HEK293 (cell line): ENCODE results near the gene RTP3.

Source experiments
- CTCF ChIA-PET: fragments of 350-600 bp; formaldehyde crosslinking; extraction: SDS; loops from one replicate; lab custom pipeline; 2021; ENCODE audit warnings: antibody characterized with exemption; lab: Yijun Ruan, JAX
- POLR2A ChIA-PET: fragments of 300-600 bp; formaldehyde crosslinking; extraction: SDS; loops from one replicate; lab custom pipeline; 2020; ENCODE audit warnings: antibody characterized with exemption, inconsistent platforms; lab: Yijun Ruan, JAX
- H3K27ac ChIP-seq: fragments of 200-500 bp; sonication (Bioruptor generic); 2 replicates; pipeline ENCODE4 v1.5.1; 2014; ENCODE audit warnings: low read depth, low read length, control low read depth, inconsistent platforms; ENCODE audit errors: extremely low read depth
- H3K36me3 ChIP-seq, 2 experiments: fragments of 200-500 bp in 1 of 2; sonication (Bioruptor generic) in 1 of 2; 1 replicate in 1 of 2; 2 replicates in 1 of 2; pipeline ENCODE4 v1.5.1; 2014 to 2017; ENCODE audit warnings: inconsistent platforms in 2 of 2, low read length in 2 of 2; ENCODE audit not compliant: control insufficient read depth in 2 of 2, insufficient read depth in 1 of 2
- H3K4me1 ChIP-seq: fragments of 200-500 bp; sonication (Bioruptor generic); 2 replicates; pipeline ENCODE4 v1.5.1; 2014; ENCODE audit warnings: mild to moderate bottlenecking, low read length, inconsistent platforms; ENCODE audit not compliant: control insufficient read depth, insufficient read depth
- H3K4me3 ChIP-seq: 2 replicates; pipeline ENCODE4 v1.5.1; 2011; ENCODE audit warnings: low read depth, mild to moderate bottlenecking, control low read depth, low read length, moderate library complexity
- H3K9me3 ChIP-seq: fragments of 200-500 bp; sonication (Bioruptor generic); 2 replicates; pipeline ENCODE4 v1.5.1; 2014; ENCODE audit warnings: low read depth, low read length, inconsistent platforms; ENCODE audit not compliant: control insufficient read depth, insufficient read depth
- KLF1 ChIP-seq: fragments of 450-650 bp; formaldehyde crosslinking; IDR thresholded peaks from 2 replicates; pipeline ENCODE4 v1.5.1; 2016; ENCODE audit warnings: missing biosample characterization, missing genetic modification characterization
- KLF8 ChIP-seq: fragments of 450-650 bp; formaldehyde crosslinking; IDR thresholded peaks from 2 replicates; pipeline ENCODE4 v1.5.1; 2016; ENCODE audit warnings: missing biosample characterization, missing genetic modification characterization
- KLF9 ChIP-seq: fragments of 450-650 bp; formaldehyde crosslinking; IDR thresholded peaks from 2 replicates; pipeline ENCODE4 v1.5.1; 2016; ENCODE audit warnings: missing biosample characterization, missing genetic modification characterization, low read depth
- SETDB1 ChIP-seq: IDR thresholded peaks from one replicate; pipeline ENCODE4 v1.6.1; 2017; ENCODE audit warnings: mild to moderate bottlenecking, low read length, moderate library complexity, mixed read lengths; ENCODE audit not compliant: insufficient read length
- ZBTB17 ChIP-seq: fragments of 450-650 bp; formaldehyde crosslinking; IDR thresholded peaks from 2 replicates; pipeline ENCODE4 v1.5.1; 2016; ENCODE audit warnings: missing biosample characterization, missing genetic modification characterization
- ZBTB48 ChIP-seq: fragments of 450-650 bp; formaldehyde crosslinking; IDR thresholded peaks from 2 replicates; pipeline ENCODE4 v1.5.1; 2016; ENCODE audit warnings: missing biosample characterization, missing genetic modification characterization
- ZFP69B ChIP-seq: fragments of 450-650 bp; formaldehyde crosslinking; IDR thresholded peaks from 2 replicates; pipeline ENCODE4 v1.5.1; 2016; ENCODE audit warnings: missing biosample characterization, missing genetic modification characterization
- ZNF112 ChIP-seq: fragments of 450-650 bp; formaldehyde crosslinking; IDR thresholded peaks from 2 replicates; pipeline ENCODE4 v1.5.0; 2017; ENCODE audit warnings: missing biosample characterization, missing genetic modification characterization
- ZNF146 ChIP-seq: fragments of 450-650 bp; formaldehyde crosslinking; IDR thresholded peaks from 2 replicates; pipeline ENCODE4 v1.5.1; 2016; ENCODE audit warnings: missing biosample characterization, missing genetic modification characterization
- ZNF175 ChIP-seq: fragments of 450-650 bp; formaldehyde crosslinking; IDR thresholded peaks from 2 replicates; pipeline ENCODE4 v1.5.1; 2016; ENCODE audit warnings: missing biosample characterization, missing genetic modification characterization
- ZNF292 ChIP-seq: fragments of 450-650 bp; formaldehyde crosslinking; IDR thresholded peaks from 2 replicates; pipeline ENCODE4 v1.5.1; 2016; ENCODE audit warnings: low read depth, missing biosample characterization, missing genetic modification characterization, borderline replicate concordance
- ZNF366 ChIP-seq: fragments of 450-650 bp; formaldehyde crosslinking; conservative IDR thresholded peaks from 2 replicates; pipeline ENCODE4 v1.5.1; 2016; ENCODE audit warnings: missing biosample characterization, missing genetic modification characterization
- ZNF394 ChIP-seq: fragments of 450-650 bp; formaldehyde crosslinking; IDR thresholded peaks from 2 replicates; pipeline ENCODE4 v1.5.1; 2016; ENCODE audit warnings: missing biosample characterization, missing genetic modification characterization, mild to moderate bottlenecking, moderate library complexity, borderline replicate concordance
- ZNF473 ChIP-seq: fragments of 450-650 bp; formaldehyde crosslinking; IDR thresholded peaks from 2 replicates; pipeline ENCODE4 v1.5.1; 2017; ENCODE audit warnings: missing biosample characterization, missing genetic modification characterization
- ZNF510 ChIP-seq: fragments of 450-650 bp; formaldehyde crosslinking; IDR thresholded peaks from 2 replicates; pipeline ENCODE4 v1.5.1; 2018; ENCODE audit warnings: mild to moderate bottlenecking, missing genetic modification characterization, missing biosample characterization; ENCODE audit not compliant: insufficient replicate concordance
- ZNF530 ChIP-seq: fragments of 450-650 bp; formaldehyde crosslinking; IDR thresholded peaks from 2 replicates; pipeline ENCODE4 v1.5.1; 2016; ENCODE audit warnings: low read depth, missing biosample characterization, missing genetic modification characterization
- ZNF555 ChIP-seq: fragments of 450-650 bp; formaldehyde crosslinking; conservative IDR thresholded peaks from 2 replicates; pipeline ENCODE4 v1.5.1; 2017; ENCODE audit warnings: missing biosample characterization, mild to moderate bottlenecking, missing genetic modification characterization, inconsistent platforms
- ZNF558 ChIP-seq: fragments of 450-650 bp; formaldehyde crosslinking; IDR thresholded peaks from 2 replicates; pipeline ENCODE4 v1.5.1; 2016; ENCODE audit warnings: missing biosample characterization, missing genetic modification characterization
- ZNF560 ChIP-seq: fragments of 450-650 bp; formaldehyde crosslinking; IDR thresholded peaks from 2 replicates; pipeline ENCODE4 v1.5.1; 2017; ENCODE audit warnings: missing biosample characterization, missing genetic modification characterization, borderline replicate concordance
- ZNF660 ChIP-seq: fragments of 450-650 bp; IDR thresholded peaks from 2 replicates; pipeline ENCODE4 v1.5.1; 2018; ENCODE audit warnings: missing biosample characterization, mild to moderate bottlenecking, missing genetic modification characterization
- ZNF664 ChIP-seq: fragments of 450-650 bp; formaldehyde crosslinking; IDR thresholded peaks from 2 replicates; pipeline ENCODE4 v1.5.1; 2016; ENCODE audit warnings: missing biosample characterization, missing genetic modification characterization
- ZNF670 ChIP-seq: fragments of 450-650 bp; formaldehyde crosslinking; IDR thresholded peaks from 2 replicates; pipeline ENCODE4 v1.5.1; 2016; ENCODE audit warnings: missing biosample characterization, missing genetic modification characterization, low read depth
- ZNF768 ChIP-seq: fragments of 450-650 bp; formaldehyde crosslinking; IDR thresholded peaks from 2 replicates; pipeline ENCODE4 v1.5.1; 2018; ENCODE audit warnings: missing biosample characterization, mild to moderate bottlenecking, missing genetic modification characterization
- ZSCAN23 ChIP-seq: fragments of 450-650 bp; formaldehyde crosslinking; IDR thresholded peaks from 2 replicates; pipeline ENCODE4 v1.5.1; 2016; ENCODE audit warnings: missing biosample characterization, missing genetic modification characterization
- TF ChIP-seq, protein P1 (sequence below): fragments of 450-650 bp; formaldehyde crosslinking; IDR thresholded peaks from 2 replicates; pipeline ENCODE4 v1.5.1; 2016; ENCODE audit warnings: missing biosample characterization, missing genetic modification characterization
- TF ChIP-seq, protein P2 (sequence below): fragments of 450-650 bp; formaldehyde crosslinking; IDR thresholded peaks from 2 replicates; pipeline ENCODE4 v1.5.1; 2016; ENCODE audit warnings: missing biosample characterization, missing genetic modification characterization
- TF ChIP-seq, protein P3 (sequence below): fragments of 450-650 bp; formaldehyde crosslinking; IDR thresholded peaks from 2 replicates; pipeline ENCODE4 v1.5.1; 2016; ENCODE audit warnings: missing biosample characterization, missing genetic modification characterization, low read depth

Gene RTP3

DNA sequence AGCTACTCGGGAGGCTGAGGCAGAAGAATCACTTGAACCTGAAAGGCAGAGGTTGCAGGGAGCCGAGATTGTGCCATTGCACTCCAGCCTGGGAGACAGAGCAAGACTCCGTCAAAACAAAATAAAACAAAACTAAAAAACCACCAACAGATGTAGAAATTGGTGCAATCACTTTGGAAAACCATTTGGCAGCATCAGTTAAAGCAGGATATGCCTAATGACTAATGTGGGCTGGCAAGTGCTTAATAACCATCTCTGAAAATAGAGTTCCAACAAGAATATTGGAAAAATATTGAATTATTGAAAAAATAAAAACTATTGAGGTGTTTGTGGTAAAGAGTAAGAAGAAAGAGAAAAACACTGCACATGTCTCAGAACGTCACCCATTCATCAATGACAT lies 16.1 kb upstream of the RTP3 start:
- ChIA-PET CTCF (interaction anchor here (0.6 kb wide), 1 partner anchor 404 kb away, joined by 3 read pairs; no protein-coding TSS in a partner anchor), POLR2A (no interaction called here)
- H3K9me3 ChIP-seq = no peaks in the 10 kb centered on the region
- no peaks in the 10 kb centered on the region for H3K36me3 ChIP-seq
- H3K4me3 ChIP-seq = no peak overlapping the region
- no peaks in the 10 kb centered on the region for H3K4me1 ChIP-seq
- no peak overlapping the region for H3K27ac ChIP-seq
- TF ChIP-seq ZNF394 (no peak), ZNF660 (tag by site-specific recombination) (no peak), KLF9 (tag by site-specific recombination) (no peak), ZNF560 (tag by site-specific recombination) (no peak), ZNF555 (tag by site-specific recombination) (no peak), ZNF530 (tag by site-specific recombination) (no peak), ZSCAN23 (tag by site-specific recombination) (no peak), ZNF112 (tag by site-specific recombination) (no peak), ZNF558 (no peak), ZNF292 (tag by site-specific recombination) (no peak)

DNA sequence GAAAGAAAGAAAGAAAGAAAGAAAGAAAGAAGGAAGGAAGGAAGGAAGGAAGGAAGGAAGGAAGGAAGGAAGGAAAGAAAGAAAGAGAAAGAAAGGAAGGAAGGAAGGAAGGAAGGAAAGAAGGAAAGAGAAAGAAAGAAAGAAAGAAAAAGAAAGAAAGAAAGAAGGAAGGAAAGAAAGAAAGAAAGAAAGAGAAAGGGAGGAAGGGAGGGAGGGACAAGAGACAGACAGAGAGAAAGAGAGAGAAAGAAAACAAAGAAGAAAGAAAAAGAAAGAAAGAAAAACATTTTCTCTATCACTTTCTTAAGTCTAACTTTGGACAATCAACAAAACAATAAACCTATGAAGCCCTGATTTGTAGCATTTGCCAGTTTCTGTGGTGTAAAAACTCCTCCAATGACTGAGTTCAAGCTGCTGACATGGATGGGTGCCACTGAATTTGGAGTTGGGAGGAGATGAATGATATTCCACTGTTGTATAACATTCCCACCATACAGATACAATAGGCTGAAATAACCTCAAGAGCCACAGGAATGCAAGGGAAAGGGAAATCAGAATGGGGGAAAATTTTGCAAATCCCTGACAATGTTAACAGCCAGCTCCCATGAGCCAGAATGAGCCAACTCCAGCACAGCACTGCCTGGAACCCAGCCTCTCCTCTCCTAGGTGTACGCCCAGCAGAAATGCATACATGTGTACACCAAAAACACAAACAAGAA lies 15.0 kb upstream of the RTP3 start:
- H3K9me3 ChIP-seq = no peaks in the 10 kb centered on the region
- no peak overlapping the region for H3K27ac ChIP-seq
- H3K36me3 ChIP-seq = no peaks in the 10 kb centered on the region
- CTCF ChIA-PET = interaction anchor here (0.8 kb wide), 1 partner anchor 9 kb away, joined by 3 read pairs; no protein-coding TSS in a partner anchor
- no peak overlapping the region for H3K4me3 ChIP-seq
- POLR2A ChIA-PET = no interaction called here
- TF ChIP-seq SETDB1 (no peak), ZBTB48 (tag by site-specific recombination) (no peak), ZNF146 (tag by site-specific recombination) (no peak), ZNF175 (tag by site-specific recombination) (no peak), ZNF510 (tag by site-specific recombination) (no peak), ZNF366 (tag by site-specific recombination) (peak; percentile 83), ZNF768 (tag by site-specific recombination) (no peak)
- TF ChIP-seq, protein P1, sequence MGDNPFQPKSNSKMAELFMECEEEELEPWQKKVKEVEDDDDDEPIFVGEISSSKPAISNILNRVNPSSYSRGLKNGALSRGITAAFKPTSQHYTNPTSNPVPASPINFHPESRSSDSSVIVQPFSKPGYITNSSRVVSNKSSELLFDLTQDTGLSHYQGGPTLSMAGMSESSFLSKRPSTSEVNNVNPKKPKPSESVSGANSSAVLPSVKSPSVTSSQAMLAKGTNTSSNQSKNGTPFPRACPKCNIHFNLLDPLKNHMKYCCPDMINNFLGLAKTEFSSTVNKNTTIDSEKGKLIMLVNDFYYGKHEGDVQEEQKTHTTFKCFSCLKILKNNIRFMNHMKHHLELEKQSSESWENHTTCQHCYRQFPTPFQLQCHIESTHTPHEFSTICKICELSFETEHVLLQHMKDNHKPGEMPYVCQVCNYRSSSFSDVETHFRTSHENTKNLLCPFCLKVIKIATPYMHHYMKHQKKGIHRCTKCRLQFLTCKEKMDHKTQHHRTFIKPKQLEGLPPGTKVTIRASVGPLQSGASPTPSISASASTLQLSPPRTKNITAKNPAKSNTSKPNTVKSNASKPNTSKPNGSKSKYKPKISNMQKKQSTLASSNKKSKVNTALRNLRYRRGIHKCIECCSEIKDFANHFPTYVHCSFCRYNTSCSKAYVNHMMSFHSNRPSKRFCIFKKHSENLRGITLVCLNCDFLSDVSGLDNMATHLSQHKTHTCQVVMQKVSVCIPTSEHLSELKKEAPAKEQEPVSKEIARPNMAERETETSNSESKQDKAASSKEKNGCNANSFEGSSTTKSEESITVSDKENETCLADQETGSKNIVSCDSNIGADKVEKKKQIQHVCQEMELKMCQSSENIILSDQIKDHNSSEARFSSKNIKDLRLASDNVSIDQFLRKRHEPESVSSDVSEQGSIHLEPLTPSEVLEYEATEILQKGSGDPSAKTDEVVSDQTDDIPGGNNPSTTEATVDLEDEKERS (tag by site-specific recombination) = no peak
- H3K4me1 ChIP-seq = no peaks in the 10 kb centered on the region

DNA sequence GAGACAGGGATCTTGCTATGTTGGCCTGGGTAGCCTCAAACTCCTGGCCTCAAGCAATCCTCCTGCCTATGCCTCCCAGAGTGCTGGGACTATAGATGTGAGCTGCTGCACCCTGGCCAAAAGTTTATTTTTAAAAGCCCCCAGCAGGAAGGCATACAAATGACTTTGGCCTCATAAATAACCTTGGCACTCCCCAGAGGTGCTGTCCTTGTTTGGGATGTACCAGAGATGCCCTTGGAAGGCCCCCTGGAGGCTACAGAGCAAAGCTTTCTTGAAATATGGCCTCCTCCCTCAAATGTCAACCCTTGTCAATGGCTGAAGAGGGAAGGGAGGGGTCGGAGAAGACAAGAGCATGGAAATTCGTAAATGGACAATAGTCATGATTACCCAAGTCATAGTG lies 14.0 kb upstream of the RTP3 start:
- H3K9me3 ChIP-seq = no peaks in the 10 kb centered on the region
- no peaks in the 10 kb centered on the region for H3K36me3 ChIP-seq
- H3K27ac ChIP-seq = no peak overlapping the region
- POLR2A ChIA-PET = no interaction called here
- CTCF ChIA-PET = interaction anchor here (0.6 to 1.0 kb wide), 5 partner anchors 10 to 74 kb away, joined by 3 to 4 read pairs (median 3); no protein-coding TSS in a partner anchor
- no peaks in the 10 kb centered on the region for H3K4me1 ChIP-seq
- no peak overlapping the region for H3K4me3 ChIP-seq
- no peak for TF ChIP-seq KLF1
- no peak for TF ChIP-seq ZFP69B (tag by site-specific recombination)
- no peak for TF ChIP-seq ZNF768 (tag by site-specific recombination)
- no peak for TF ChIP-seq ZBTB17 (tag by site-specific recombination)
- TF ChIP-seq, protein P2, sequence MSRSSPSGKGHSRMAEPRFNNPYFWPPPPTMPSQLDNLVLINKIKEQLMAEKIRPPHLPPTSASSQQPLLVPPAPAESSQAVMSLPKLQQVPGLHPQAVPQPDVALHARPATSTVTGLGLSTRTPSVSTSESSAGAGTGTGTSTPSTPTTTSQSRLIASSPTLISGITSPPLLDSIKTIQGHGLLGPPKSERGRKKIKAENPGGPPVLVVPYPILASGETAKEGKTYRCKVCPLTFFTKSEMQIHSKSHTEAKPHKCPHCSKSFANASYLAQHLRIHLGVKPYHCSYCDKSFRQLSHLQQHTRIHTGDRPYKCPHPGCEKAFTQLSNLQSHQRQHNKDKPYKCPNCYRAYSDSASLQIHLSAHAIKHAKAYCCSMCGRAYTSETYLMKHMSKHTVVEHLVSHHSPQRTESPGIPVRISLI (tag by site-specific recombination) = no peak
- TF ChIP-seq, protein P3, sequence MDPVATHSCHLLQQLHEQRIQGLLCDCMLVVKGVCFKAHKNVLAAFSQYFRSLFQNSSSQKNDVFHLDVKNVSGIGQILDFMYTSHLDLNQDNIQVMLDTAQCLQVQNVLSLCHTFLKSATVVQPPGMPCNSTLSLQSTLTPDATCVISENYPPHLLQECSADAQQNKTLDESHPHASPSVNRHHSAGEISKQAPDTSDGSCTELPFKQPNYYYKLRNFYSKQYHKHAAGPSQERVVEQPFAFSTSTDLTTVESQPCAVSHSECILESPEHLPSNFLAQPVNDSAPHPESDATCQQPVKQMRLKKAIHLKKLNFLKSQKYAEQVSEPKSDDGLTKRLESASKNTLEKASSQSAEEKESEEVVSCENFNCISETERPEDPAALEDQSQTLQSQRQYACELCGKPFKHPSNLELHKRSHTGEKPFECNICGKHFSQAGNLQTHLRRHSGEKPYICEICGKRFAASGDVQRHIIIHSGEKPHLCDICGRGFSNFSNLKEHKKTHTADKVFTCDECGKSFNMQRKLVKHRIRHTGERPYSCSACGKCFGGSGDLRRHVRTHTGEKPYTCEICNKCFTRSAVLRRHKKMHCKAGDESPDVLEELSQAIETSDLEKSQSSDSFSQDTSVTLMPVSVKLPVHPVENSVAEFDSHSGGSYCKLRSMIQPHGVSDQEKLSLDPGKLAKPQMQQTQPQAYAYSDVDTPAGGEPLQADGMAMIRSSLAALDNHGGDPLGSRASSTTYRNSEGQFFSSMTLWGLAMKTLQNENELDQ (tag by site-specific recombination) = no peak
- no peak for TF ChIP-seq ZNF473 (tag by site-specific recombination)
- no peak for TF ChIP-seq ZNF664 (tag by site-specific recombination)
- no peak for TF ChIP-seq KLF8 (tag by site-specific recombination)
- TF ChIP-seq ZNF670 (tag by site-specific recombination) = no peak
